ENCODE data around the gene NMNAT2.
"Not testable (repeated sequence)": the region's sequence is repeated elsewhere in the genome, so short reads cannot be mapped to it uniquely, and the experiment has no call there.

NMNAT2 gene

GRCh38 chr1:183416850-183417771 is 1.1 kb downstream of the NMNAT2 start:
- no peak for FAIRE-seq

DNA sequence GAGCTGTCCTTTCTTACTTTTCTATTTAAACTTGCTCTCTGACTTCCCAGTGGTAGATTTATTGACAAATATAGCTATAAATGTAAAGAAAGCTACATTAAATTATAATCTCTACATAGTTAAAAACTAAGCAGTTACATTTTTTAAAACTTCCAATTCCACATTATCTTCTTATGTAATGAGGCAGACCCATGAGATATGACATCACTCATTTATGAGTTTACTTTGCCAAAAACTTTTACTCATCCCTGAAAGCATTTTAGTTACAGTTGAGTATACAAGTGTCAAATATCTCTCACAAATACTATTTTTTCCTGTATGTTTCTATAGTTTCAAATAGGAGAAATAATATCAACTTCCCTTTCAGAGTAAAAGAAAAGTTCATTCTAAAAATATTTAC is 3.8 kb downstream of the NMNAT2 start:
- FAIRE-seq, result no peak

DNA sequence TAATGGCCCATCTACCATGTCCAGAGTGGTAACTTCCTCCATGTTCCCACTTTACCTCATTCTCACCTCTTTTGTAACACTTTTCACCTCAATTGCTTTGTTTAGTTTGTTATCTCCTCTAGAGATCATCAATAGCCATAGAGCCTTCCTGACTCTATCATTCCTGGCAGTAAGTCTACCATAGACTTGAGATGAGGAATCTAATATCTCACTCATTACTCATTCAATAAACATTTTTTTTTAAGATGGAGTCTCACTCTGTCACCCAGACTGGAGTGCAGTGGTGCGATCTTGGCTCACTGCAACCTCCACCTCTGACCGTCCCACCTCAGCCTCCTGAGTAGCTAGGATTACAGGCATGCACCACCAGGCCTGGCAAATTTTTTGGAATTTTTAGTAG is 7.1 kb downstream of the NMNAT2 start:
- FAIRE-seq, result no peak

DNA sequence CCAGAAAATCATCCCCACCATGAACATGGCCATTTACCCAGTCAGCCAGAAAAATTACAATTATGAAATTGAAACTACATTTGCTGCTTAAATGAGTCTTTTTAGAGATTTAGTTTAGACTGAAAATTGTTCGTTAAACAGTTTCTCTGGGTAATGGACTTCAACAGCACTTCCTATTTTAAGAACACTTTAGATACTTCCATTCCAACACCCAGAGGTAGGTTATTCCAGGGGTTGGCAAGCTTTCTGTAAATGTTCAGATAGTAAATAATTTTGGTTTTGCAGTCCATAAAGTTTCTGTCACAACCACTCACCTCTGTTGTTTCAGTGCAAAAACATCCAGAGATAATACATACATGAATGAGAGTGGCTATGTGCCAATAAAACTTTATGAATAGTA is 10.2 kb downstream of the NMNAT2 start:
- FAIRE-seq, result no peak

- FAIRE-seq, result no peak
Observed at GRCh38 chr1:183407474-183407873, 10.7 kb downstream of the NMNAT2 start.

DNA sequence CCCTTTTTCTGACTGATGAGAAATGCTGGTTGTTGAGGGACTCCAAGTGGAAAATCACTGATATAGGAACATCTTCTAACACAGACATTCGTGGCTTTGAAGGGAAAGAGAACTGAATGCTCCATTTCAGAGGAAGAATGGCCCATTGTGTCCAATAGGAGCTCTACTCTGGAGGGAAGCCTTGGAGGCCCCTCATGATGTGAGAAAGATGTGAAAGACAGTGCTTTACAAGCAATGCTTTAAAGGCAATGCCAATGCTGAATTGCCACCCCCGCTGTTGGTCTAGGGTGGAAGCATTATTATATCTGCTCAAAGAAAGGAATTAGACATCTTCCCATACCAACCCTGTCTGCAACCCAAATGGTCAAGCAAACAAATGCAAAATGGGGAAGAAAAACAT is 13.7 kb downstream of the NMNAT2 start:
- no peak for FAIRE-seq

- no peak for FAIRE-seq
Observed at GRCh38 chr1:183403498-183403897, 14.7 kb downstream of the NMNAT2 start.

DNA sequence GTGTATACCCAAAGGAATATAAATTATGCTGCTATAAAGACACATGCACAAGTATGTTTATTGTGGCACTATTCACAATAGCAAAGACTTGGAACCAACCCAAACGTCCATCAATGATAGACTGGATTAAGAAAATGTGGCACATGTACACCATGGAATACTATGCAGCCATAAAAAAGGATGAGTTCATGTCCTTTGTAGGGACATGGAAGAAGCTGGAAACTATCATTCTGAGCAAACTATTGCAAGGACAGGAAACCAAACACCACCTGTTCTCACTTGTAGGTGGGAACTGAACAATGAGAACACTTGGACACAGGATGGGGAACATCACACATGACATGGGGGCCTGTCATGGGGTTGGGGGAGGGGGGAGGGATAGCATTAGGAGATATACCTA is 16.6 kb downstream of the NMNAT2 start:
- FAIRE-seq, result not testable (repeated sequence)

GRCh38 chr1:183394435-183394834 is 23.7 kb downstream of the NMNAT2 start:
- FAIRE-seq, result no peak

DNA sequence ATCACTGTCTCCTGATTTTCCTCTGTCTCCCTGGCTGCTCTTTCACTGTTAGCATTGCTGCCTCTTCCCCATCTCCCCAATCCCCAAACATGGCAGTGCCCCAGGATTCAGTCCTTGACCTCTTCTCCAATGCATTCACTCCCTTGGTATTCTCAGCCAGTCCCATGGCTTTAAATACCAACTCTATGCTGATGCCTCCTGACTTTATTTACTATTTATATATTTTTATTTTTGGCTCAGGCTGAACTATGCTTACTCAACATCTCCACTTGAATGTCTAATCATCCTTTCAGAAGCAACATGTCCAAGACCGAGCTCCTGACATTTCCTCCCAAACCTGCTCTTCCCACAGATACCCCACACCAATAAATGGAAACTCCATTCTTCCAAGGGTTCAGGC is 26.3 kb downstream of the NMNAT2 start:
- no peak for FAIRE-seq

GRCh38 chr1:183390561-183390960 is 27.6 kb downstream of the NMNAT2 start:
- FAIRE-seq, result no peak

- no peak for FAIRE-seq
Observed at GRCh38 chr1:183388735-183389134, 29.4 kb downstream of the NMNAT2 start.

- no peak for FAIRE-seq
Observed at GRCh38 chr1:183385340-183386144, 32.6 kb downstream of the NMNAT2 start.

GRCh38 chr1:183379951-183380350 is 38.2 kb downstream of the NMNAT2 start:
- FAIRE-seq, result no peak

DNA sequence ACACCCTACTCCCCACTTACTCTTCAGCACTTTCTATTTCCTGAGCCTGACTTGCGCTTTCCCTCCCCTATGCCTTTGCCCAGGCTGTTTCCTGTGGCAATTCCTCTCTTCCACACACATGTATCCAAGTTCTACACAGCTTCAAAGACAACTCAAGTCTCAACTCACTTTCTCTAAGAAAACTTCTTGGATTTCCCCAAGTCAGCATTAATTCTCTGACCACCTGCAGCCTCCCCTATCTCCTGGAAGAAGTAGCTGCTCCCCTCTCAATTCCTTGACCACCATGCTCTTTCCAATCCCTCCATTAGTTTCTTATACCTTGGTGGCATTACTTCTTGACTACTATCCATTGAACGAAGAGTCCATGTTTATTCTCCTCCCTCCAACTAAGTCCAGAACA is 42.8 kb downstream of the NMNAT2 start:
- FAIRE-seq, result no peak

- FAIRE-seq, result no peak
Observed at GRCh38 chr1:183374825-183375224, 43.4 kb downstream of the NMNAT2 start.

GRCh38 chr1:183372586-183373230 is 45.5 kb downstream of the NMNAT2 start:
- no peak for FAIRE-seq

DNA sequence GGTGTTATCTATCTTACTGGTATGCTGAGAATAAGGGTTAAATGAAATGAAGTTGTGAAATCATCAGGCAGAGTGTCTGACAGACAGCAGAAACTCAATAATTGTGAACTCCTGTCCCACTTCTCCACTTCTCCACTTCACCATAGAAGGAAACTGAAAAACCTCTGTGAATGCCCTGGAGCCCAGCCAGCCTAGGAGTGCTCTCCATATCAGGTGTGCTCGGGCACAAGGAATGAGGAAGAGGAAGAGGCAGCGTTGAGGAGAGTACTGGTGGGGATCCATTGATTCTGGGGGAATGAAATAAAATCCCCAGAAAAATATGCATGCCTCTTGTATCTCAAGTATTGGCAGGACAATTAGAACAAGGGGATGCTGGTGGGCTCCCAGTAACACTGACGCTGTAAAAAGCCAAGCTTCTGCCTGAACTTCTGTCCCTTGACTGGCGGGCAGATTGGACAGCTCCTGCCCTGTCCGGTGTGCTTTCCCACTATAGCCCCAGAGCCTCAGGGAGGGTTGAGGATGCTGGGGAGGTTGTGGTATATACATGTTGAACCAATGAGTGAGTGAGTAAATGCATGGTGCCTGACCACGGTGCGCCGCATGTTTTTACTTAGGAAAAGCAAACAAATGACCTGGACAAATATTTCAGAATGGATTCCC is 47.7 kb downstream of the NMNAT2 start:
- no peak for FAIRE-seq

DNA sequence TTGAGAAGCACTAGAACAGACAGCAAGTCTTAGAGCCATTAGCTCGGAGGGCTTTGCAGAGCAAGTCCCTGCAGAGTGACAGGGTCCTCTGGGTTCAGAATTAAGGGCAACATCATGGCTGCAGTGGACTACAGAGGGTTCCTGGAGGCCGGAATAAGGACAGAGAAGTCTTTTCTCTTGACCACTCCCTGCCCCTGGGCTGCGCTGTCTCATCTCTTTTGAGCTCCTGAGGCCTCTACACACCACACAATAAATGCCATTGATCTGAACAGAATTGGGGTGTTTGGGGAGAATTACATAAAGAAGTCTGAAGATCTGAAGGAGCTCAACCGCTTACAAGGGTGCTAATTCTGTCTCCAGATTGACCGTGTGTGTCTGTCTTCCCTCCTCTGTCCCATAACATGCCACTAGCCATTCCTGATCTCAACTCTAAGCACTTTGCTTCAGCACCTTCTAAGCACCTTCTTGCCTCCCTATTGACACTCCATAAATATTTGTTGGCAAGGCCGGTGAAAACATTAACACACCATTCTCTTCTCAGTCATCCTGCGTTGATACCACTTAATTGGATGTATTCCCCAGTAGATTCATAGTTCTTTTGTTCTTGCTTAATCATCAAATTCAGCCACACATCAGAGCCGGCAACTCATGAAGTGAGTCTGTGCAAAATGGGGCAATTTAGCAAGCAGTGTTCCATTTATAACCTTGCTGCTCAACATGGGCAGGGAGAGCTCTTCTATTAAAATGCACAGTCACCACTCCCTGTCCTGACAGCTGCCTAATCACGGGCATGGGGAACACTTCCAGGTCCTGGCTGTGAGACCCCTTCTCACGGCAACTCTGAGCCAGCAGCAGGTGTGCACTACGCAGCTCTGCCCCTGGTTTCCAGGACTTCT is 49.7 kb downstream of the NMNAT2 start:
- FAIRE-seq, result no peak

DNA sequence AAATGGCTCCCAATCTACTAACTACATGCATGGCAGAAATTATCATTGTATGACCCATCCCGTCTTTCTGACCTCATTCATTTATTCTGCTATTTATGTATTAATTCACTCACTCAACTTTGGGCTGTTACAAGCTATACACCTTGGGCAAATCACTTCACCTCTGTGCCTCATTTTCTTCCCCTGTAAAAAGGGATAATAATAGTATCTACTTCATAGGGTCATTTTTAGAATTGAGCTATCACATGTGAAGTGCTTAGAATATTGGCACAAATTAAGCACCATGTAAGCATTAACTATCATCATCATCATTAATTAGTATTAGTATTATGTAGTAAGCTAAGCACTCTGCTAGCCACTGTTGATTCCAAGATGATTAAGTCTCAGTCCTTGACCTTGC is 52.1 kb downstream of the NMNAT2 start:
- FAIRE-seq, result no peak

DNA sequence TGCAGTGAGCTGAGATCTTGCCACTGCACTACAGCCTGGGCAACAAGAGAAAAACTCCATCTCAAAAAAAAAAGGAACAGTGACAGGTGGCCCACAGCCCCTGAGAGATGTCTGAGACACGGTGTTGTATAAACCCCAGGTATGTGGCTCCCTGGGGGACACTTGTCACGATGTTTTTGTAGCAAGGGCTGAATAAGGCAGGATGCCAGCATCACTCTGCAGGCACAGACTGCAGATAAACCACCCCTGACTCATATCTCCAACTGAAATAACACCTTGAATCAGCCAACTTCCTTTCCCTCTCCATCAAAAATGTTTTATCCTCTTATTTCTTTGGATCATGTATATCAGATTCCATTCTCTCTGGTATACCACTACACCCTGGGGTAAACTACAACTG is 52.5 kb downstream of the NMNAT2 start:
- FAIRE-seq, result no peak

- no peak for FAIRE-seq
Observed at GRCh38 chr1:183365093-183365492, 53.1 kb downstream of the NMNAT2 start.
